ENCODE measurements around the gene PDIA5.

Gene PDIA5

GRCh38 chr3:123048480-123049237 is 18.2 kb upstream of the PDIA5 start:
- Mint-ChIP-seq H3K27me3 (peaks cover 21 to 48% of the 10 kb centered on the region in 2 donors), H3K36me3 (ENCODE audit: insufficient read depth) (no peaks in the 10 kb centered on the region)
- no peak for DNase-seq

GRCh38 chr3:123050666-123051065 is 16.2 kb upstream of the PDIA5 start:
- H3K36me3 Mint-ChIP-seq (ENCODE audit: insufficient read depth) = no peaks in the 10 kb centered on the region
- H3K4me1 Mint-ChIP-seq (ENCODE audit: low read depth in 2 of 2) = no peaks in the 10 kb centered on the region
- no peaks in the 10 kb centered on the region for H3K9me3 Mint-ChIP-seq
- no peak overlapping the region for H3K27ac Mint-ChIP-seq
- H3K27me3 Mint-ChIP-seq = peaks cover 29 to 42% of the 10 kb centered on the region in 2 donors
- ATAC-seq (replicated peaks) = no peak
- no peak for DNase-seq
- no peak overlapping the region for H3K4me3 Mint-ChIP-seq

More at GRCh38 chr3:123048480-123049237, 18.2 kb upstream of the PDIA5 start:
- Mint-ChIP-seq H3K4me3 (no peak overlapping the region), H3K9me3 (no peaks in the 10 kb centered on the region), H3K4me1 (ENCODE audit: low read depth in 2 of 2) (no peaks in the 10 kb centered on the region), H3K27ac (no peak overlapping the region)
- no peak for ATAC-seq (replicated peaks)

GRCh38 chr3:123053107-123053506 is 13.7 kb upstream of the PDIA5 start:
- H3K36me3 Mint-ChIP-seq (ENCODE audit: insufficient read depth) = no peaks in the 10 kb centered on the region
- no peak for DNase-seq
- no peaks in the 10 kb centered on the region for H3K4me1 Mint-ChIP-seq (ENCODE audit: low read depth in 2 of 2)
- peaks cover 23 to 27% of the 10 kb centered on the region in 2 donors for H3K27me3 Mint-ChIP-seq
- H3K27ac Mint-ChIP-seq = no peak overlapping the region
- no peak overlapping the region for H3K4me3 Mint-ChIP-seq
- no peaks in the 10 kb centered on the region for H3K9me3 Mint-ChIP-seq
- no peak for ATAC-seq (replicated peaks)

- no peak overlapping the region for H3K27ac Mint-ChIP-seq
- ATAC-seq (replicated peaks) = no peak
- no peaks in the 10 kb centered on the region for H3K36me3 Mint-ChIP-seq (ENCODE audit: insufficient read depth)
- peaks cover 17 to 23% of the 10 kb centered on the region in 2 donors for H3K27me3 Mint-ChIP-seq
- H3K4me1 Mint-ChIP-seq (ENCODE audit: low read depth in 2 of 2) = no peaks in the 10 kb centered on the region
- no peaks in the 10 kb centered on the region for H3K9me3 Mint-ChIP-seq
- no peak for DNase-seq
- no peak overlapping the region for H3K4me3 Mint-ChIP-seq
These were observed 12.6 kb upstream of the PDIA5 start for GRCh38 chr3:123054109-123054778.

- DNase-seq (no peak), ATAC-seq (replicated peaks) (no peak)
- Mint-ChIP-seq H3K4me1 (ENCODE audit: low read depth in 2 of 2) (no peaks in the 10 kb centered on the region), H3K9me3 (no peaks in the 10 kb centered on the region), H3K36me3 (ENCODE audit: insufficient read depth) (no peaks in the 10 kb centered on the region), H3K27me3 (peaks cover 17 to 23% of the 10 kb centered on the region in 2 donors), H3K27ac (no peak overlapping the region), H3K4me3 (no peak overlapping the region)
These were observed 11.9 kb upstream of the PDIA5 start for GRCh38 chr3:123054931-123055330.

- H3K36me3 Mint-ChIP-seq (ENCODE audit: insufficient read depth) = no peaks in the 10 kb centered on the region
- no peak for ATAC-seq (replicated peaks)
- H3K27ac Mint-ChIP-seq = no peak overlapping the region
- peaks cover 17 to 23% of the 10 kb centered on the region in 2 donors for H3K27me3 Mint-ChIP-seq
- no peaks in the 10 kb centered on the region for H3K9me3 Mint-ChIP-seq
- no peak overlapping the region for H3K4me3 Mint-ChIP-seq
- H3K4me1 Mint-ChIP-seq (ENCODE audit: low read depth in 2 of 2) = no peaks in the 10 kb centered on the region
- DNase-seq = no peak
These were observed 11.5 kb upstream of the PDIA5 start for GRCh38 chr3:123055352-123055751.

GRCh38 chr3:123058505-123058904 is 8.3 kb upstream of the PDIA5 start:
- H3K9me3 Mint-ChIP-seq = no peaks in the 10 kb centered on the region
- H3K27me3 Mint-ChIP-seq = peaks cover 9 to 14% of the 10 kb centered on the region in 2 donors
- ATAC-seq (replicated peaks) (no peak), DNase-seq (no peak)
- no peaks in the 10 kb centered on the region for H3K4me1 Mint-ChIP-seq (ENCODE audit: low read depth in 2 of 2)
- H3K36me3 Mint-ChIP-seq (ENCODE audit: insufficient read depth) = no peaks in the 10 kb centered on the region
- no peak overlapping the region for H3K4me3 Mint-ChIP-seq
- no peak overlapping the region for H3K27ac Mint-ChIP-seq

- ATAC-seq (replicated peaks) = no peak
- peaks cover 0 to 4% of the 10 kb centered on the region in 2 donors for H3K27me3 Mint-ChIP-seq
- H3K4me1 Mint-ChIP-seq (ENCODE audit: low read depth in 2 of 2) = no peaks in the 10 kb centered on the region
- no peaks in the 10 kb centered on the region for H3K9me3 Mint-ChIP-seq
- no peak overlapping the region for H3K27ac Mint-ChIP-seq
- no peak for DNase-seq
- no peak overlapping the region for H3K4me3 Mint-ChIP-seq
- H3K36me3 Mint-ChIP-seq (ENCODE audit: insufficient read depth) = no peaks in the 10 kb centered on the region
These were observed 6.8 kb upstream of the PDIA5 start for GRCh38 chr3:123060054-123060453.

GRCh38 chr3:123061856-123062255 is 5.0 kb upstream of the PDIA5 start:
- Mint-ChIP-seq H3K27me3 (no peaks in the 10 kb centered on the region), H3K9me3 (no peaks in the 10 kb centered on the region), H3K36me3 (ENCODE audit: insufficient read depth) (no peaks in the 10 kb centered on the region), H3K4me1 (ENCODE audit: low read depth in 2 of 2) (peaks cover 0 to 1% of the 10 kb centered on the region in 2 donors), H3K4me3 (no peak overlapping the region), H3K27ac (no peak overlapping the region)
- DNase-seq = no peak
- ATAC-seq (replicated peaks) = no peak

GRCh38 chr3:123063034-123063433 is 3.8 kb upstream of the PDIA5 start:
- H3K36me3 Mint-ChIP-seq (ENCODE audit: insufficient read depth) = no peaks in the 10 kb centered on the region
- peaks cover 5 to 6% of the 10 kb centered on the region in 2 donors for H3K4me1 Mint-ChIP-seq (ENCODE audit: low read depth in 2 of 2)
- no peaks in the 10 kb centered on the region for H3K9me3 Mint-ChIP-seq
- DNase-seq (no peak), ATAC-seq (replicated peaks) (no peak)
- no peak overlapping the region for H3K4me3 Mint-ChIP-seq
- H3K27ac Mint-ChIP-seq = no peak overlapping the region
- H3K27me3 Mint-ChIP-seq = no peaks in the 10 kb centered on the region

GRCh38 chr3:123064506-123064905 is 2.3 kb upstream of the PDIA5 start:
- Mint-ChIP-seq H3K36me3 (ENCODE audit: insufficient read depth) (no peaks in the 10 kb centered on the region), H3K9me3 (no peaks in the 10 kb centered on the region), H3K4me3 (no peak overlapping the region), H3K27ac (no peak overlapping the region), H3K27me3 (no peaks in the 10 kb centered on the region), H3K4me1 (ENCODE audit: low read depth in 2 of 2) (peaks cover 5 to 13% of the 10 kb centered on the region in 2 donors)
- no peak for ATAC-seq (replicated peaks)
- no peak for DNase-seq

GRCh38 chr3:123064914-123065313 is 1.9 kb upstream of the PDIA5 start:
- H3K4me1 Mint-ChIP-seq (ENCODE audit: low read depth in 2 of 2) = peaks cover 5 to 13% of the 10 kb centered on the region in 2 donors
- H3K36me3 Mint-ChIP-seq (ENCODE audit: insufficient read depth) = no peaks in the 10 kb centered on the region
- no peak overlapping the region for H3K4me3 Mint-ChIP-seq
- no peak for ATAC-seq (replicated peaks)
- no peaks in the 10 kb centered on the region for H3K27me3 Mint-ChIP-seq
- DNase-seq = no peak
- H3K9me3 Mint-ChIP-seq = no peaks in the 10 kb centered on the region
- no peak overlapping the region for H3K27ac Mint-ChIP-seq

GRCh38 chr3:123066599-123066895 is 278 bp upstream of the PDIA5 start:
- peaks cover 5 to 13% of the 10 kb centered on the region in 2 donors for H3K4me1 Mint-ChIP-seq (ENCODE audit: low read depth in 2 of 2)
- H3K36me3 Mint-ChIP-seq (ENCODE audit: insufficient read depth) = no peaks in the 10 kb centered on the region
- no peaks in the 10 kb centered on the region for H3K9me3 Mint-ChIP-seq
- H3K27ac Mint-ChIP-seq = peak overlapping the region; percentile 17 to 74
- H3K4me3 Mint-ChIP-seq = peak overlapping the region; percentile 72 to 76
- ATAC-seq (replicated peaks) = no peak
- no peak for DNase-seq
- no peaks in the 10 kb centered on the region for H3K27me3 Mint-ChIP-seq
